Stimulated activated CD4-positive, alpha-beta T cell treated with anti-CD3 and anti-CD28 coated beads, Interleukin-1b, Interleukin-23, amount 100 ng/mL, for 1 hour (primary cell): ENCODE results near the gene RASGRP3.
"Not testable (repeated sequence)": the region's sequence is repeated elsewhere in the genome, so short reads cannot be mapped to it uniquely, and the experiment has no call there.

Experiments used
- DNase-seq, 2 donors: peaks; one replicate each; pipeline ENCODE4 v3.0.0-alpha.2; 2020; ENCODE audit warnings: low read depth in 2 of 2

RASGRP3 gene

GRCh38 chr2:33457556-33458247 is 18.7 kb upstream of the RASGRP3 start:
- no peak for DNase-seq

DNA sequence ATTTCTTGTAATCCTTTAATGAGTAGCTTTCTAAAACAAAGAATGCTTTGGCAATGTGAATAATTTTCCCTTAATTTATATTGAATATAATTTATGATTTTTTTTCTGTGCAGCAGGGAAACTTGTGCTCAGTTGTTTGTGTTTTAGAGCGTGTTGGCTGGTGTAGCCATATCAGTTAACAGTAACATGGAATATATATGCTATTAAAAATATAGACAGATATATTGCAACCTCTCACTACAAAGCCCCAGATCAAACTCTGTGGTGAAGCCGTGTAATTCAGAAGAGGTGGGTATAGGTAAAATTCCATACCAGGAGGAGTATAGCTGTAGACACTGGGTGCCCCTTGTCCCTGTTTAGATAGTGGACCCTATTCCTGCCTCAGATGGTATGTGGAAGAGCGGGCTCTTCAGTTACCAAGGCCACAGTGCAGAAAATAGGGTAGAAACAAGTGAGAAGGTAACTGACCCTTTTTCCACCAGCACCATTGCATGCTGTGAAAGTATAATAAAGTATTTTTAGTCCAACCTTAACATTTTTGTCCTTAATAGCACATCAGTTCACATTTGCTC is 18.1 kb upstream of the RASGRP3 start:
- DNase-seq = no peak

DNA sequence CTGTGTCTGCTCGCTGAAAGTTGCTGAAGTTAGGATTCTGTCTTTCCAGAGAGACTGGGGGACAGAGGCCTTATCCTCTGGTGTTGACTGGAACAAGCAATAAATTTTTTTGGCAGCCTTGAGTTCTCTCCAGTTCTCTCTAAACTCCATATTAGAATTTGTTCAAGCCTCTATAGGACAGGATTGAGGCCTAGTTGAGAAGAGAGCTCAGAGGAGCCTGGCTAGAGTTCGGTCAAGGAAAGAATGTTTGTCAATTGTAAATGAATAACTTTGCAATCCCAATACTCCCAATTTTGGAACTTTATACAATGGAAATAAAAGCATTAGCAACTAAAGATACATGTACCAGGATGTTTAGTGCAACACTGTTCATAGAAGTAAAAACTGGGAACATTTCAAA is 16.7 kb upstream of the RASGRP3 start:
- DNase-seq = no peak

GRCh38 chr2:33462512-33462911 is 13.9 kb upstream of the RASGRP3 start:
- not testable (repeated sequence) for DNase-seq

- no peak for DNase-seq
Measured at GRCh38 chr2:33467413-33467812, 9.0 kb upstream of the RASGRP3 start.

DNA sequence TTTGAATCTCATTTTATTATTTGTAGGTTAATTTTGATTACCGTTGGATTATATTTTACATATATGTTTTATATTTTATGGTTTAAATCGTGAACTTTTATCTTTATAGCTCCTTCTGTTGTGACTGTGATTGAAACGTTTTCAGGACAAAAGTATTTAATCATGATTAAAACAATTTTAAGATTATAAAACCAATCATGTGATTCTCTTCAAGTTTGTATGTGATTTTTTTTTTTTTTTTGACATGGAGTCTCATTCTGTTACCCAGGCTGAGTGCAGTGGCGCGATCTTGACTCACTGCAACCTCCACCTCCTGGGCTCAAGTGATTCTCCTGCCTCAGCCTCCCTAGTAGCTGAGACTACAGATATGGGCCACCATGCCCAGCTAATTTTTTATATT is 7.2 kb upstream of the RASGRP3 start:
- no peak for DNase-seq

- peak; percentile 51 to 52 for DNase-seq
Measured at GRCh38 chr2:33475224-33476130, 972 bp upstream of the RASGRP3 start.

- no peak for DNase-seq
Measured at GRCh38 chr2:33476793-33477190, 343 bp downstream of the RASGRP3 start.

- no peak for DNase-seq
Measured at GRCh38 chr2:33477473-33478468, 1.3 kb downstream of the RASGRP3 start.

DNA sequence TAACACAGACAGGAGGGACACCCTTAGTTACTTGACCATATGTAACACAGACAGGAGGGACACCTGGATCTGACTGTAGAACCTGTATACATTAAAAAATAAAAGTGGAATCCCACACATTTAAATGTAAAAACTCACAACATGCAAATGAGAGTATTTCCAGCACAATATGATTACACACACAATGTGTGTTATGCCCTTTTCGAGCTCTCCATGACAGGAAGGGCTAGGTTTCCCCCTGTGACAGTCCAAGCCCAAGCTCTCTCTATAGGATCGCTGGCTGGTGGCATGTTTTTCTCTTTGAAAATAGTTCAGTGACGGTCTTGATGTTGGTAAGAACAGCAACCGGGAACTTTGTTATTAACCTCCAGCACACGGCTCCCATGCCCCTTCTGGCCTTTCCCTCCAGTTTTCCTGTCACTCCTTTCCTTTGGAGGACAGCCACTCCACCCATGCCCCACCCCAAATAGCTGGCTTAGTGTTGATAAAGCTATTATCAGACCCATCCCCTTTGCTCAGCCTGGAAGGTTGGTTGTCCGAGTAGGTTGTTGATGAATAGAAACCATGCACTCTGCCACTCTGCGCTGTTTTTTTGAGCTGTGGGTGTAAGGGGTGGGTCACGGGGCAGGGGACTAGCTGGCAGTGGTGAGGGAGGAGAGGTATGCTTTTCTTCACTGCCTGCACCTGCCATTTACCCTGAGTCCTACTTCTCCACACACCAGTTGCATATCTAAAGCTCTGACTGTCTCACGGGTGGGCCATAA is 2.7 kb downstream of the RASGRP3 start:
- no peak for DNase-seq

DNA sequence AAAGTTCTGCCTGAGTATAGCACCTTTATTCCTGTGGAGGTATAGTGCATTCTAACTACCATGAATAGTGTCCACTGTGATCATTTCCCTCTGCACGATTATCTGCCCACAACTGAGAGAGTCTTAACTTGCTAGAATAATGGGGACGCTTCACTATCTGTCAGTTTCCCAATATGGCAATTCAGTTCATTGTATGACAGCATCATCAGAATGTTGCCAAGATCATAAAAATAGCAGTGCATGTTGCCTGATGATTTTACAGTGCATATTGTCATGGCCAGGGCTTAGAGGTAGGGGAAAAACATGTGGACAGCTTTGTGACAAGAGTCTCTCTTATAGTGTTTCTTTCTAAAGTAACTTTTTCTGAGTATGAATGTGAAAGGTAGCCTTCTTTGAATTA is 6.1 kb downstream of the RASGRP3 start:
- no peak for DNase-seq

DNA sequence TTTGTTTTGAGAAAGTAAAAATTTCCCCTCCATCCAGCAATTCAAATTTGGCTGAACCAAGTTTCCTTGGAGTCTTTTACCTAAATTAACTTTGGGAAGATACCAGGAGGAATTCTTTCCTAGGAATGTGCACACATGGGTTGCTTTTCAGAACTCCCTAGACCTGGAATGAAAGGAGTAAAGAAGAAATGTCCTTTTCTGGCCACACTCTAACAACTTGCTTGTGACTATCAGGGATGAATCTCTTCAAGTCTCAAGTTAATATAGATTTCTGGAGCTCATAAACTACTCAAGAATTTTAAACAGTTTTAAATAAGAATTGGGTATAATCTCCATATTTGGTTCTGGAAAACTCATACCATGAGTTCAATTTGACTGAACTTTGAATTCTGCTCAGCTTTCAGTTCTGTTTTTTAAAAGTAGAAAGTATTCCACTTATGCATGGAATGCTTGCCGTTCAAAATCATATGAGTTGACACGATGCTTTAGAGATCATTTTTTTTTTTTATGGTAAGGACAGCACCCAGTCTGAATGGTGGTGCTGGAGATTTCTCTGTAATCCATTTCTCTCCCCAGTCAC is 7.7 kb downstream of the RASGRP3 start:
- no peak for DNase-seq

DNA sequence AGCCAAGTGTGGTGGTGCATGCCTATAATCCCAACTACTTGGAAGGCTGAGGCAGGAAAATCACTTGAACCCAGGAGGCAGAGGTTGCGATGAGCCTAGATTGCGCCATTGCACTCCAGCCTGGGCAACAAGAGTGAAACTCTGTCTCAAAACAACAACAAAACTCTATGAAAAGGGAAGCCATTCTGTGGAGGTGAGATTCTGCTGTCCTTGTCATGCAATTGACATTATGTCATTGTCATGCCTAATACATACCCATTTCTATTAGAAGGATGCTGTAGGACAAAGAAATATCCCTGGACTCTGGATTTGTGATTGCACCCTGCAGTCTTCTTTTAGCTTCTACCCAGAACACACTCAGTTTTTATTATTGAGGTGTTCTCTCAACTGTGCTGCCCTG is 8.6 kb downstream of the RASGRP3 start:
- DNase-seq = no peak

- no peak for DNase-seq
Measured at GRCh38 chr2:33486544-33486943, 10.1 kb downstream of the RASGRP3 start.

GRCh38 chr2:33488178-33488690 is 11.8 kb downstream of the RASGRP3 start:
- DNase-seq = no peak

DNA sequence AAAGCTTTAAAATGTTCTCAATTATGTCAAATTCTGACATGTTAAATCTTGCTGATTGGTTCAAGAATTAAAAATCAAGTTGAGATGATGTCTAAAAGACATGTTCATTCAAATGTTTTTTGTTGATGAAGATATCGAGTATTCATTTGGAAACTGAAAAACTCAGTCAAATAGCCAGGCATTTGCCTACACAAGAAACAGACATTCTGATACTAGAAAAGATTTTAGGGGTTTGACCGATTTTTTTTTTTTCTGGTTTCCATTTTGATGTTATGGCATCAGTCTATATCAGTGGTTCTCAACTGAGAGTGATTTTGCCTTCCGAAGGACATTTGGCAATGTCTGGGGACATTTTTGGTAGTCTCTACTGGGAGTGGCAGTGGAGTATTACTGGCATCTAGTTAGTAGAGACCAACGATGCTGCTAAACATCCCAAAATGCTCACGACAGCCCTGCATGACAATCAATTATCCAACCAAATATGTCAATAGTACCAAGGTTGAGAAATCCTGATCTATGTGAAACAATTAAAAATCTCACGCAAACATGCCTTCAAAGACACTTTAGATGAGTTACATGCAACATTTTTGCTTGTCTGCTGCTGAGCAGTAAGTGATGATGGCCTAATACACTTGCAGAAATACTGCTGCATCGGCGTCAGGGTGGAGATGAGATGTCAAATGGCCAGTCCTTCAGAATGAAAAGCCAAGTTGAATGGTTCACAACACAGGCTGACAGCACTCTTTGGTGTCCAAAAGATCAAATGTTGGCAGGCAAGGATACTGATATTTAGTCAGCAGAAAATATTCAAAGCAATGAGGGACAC is 12.5 kb downstream of the RASGRP3 start:
- no peak for DNase-seq

GRCh38 chr2:33489835-33490431 is 13.5 kb downstream of the RASGRP3 start:
- no peak for DNase-seq

- DNase-seq = no peak
Measured at GRCh38 chr2:33491441-33492084, 15.1 kb downstream of the RASGRP3 start.
